ENCODE measurements around the gene DDX17. TPM values are rescaled to one million over a fixed set of nuclear protein-coding genes. Genes with fewer than 3 reads are reported as not detected.

Gene DDX17
- total RNA-seq, 2 donors from 2014 or later, result 161 to 178 TPM

GRCh38 chr22:38467438-38467903 lies 38.6 kb downstream of the DDX17 start:
- Histone ChIP-seq H3K27ac (peak overlapping the region; percentile 25 to 77), H3K4me3 (peak overlapping the region; percentile 51 to 65), H3K27me3 (no peaks in the 10 kb centered on the region), H3K36me3 (no peaks in the 10 kb centered on the region), H3K4me1 (peaks cover 0 to 28% of the 10 kb centered on the region in 2 donors), H3K9me3 (no peaks in the 10 kb centered on the region)
- TF ChIP-seq, protein P1, sequence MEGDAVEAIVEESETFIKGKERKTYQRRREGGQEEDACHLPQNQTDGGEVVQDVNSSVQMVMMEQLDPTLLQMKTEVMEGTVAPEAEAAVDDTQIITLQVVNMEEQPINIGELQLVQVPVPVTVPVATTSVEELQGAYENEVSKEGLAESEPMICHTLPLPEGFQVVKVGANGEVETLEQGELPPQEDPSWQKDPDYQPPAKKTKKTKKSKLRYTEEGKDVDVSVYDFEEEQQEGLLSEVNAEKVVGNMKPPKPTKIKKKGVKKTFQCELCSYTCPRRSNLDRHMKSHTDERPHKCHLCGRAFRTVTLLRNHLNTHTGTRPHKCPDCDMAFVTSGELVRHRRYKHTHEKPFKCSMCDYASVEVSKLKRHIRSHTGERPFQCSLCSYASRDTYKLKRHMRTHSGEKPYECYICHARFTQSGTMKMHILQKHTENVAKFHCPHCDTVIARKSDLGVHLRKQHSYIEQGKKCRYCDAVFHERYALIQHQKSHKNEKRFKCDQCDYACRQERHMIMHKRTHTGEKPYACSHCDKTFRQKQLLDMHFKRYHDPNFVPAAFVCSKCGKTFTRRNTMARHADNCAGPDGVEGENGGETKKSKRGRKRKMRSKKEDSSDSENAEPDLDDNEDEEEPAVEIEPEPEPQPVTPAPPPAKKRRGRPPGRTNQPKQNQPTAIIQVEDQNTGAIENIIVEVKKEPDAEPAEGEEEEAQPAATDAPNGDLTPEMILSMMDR (IDR thresholded peaks at IDR 0.05), result no peak
- DNase-seq (ENCODE audit: low spot score), result no peak

GRCh38 chr22:38465673-38466490 lies 40.2 kb downstream of the DDX17 start:
- Histone ChIP-seq H3K4me3 (no peak overlapping the region), H3K27ac (no peak overlapping the region), H3K9me3 (no peaks in the 10 kb centered on the region), H3K4me1 (peaks cover 0 to 40% of the 10 kb centered on the region in 2 donors), H3K27me3 (no peaks in the 10 kb centered on the region), H3K36me3 (no peaks in the 10 kb centered on the region)
- TF ChIP-seq, protein P1 (IDR thresholded peaks at IDR 0.05), result no peak
- DNase-seq (ENCODE audit: low spot score), result no peak

- no peak overlapping the region for H3K27ac ChIP-seq
- no peak overlapping the region for H3K4me3 ChIP-seq
- H3K36me3 ChIP-seq, result no peaks in the 10 kb centered on the region
- H3K4me1 ChIP-seq, result peaks cover 0 to 40% of the 10 kb centered on the region in 2 donors
- no peak for DNase-seq (ENCODE audit: low spot score)
- TF ChIP-seq, protein P1 (IDR thresholded peaks at IDR 0.05), result no peak
- no peaks in the 10 kb centered on the region for H3K27me3 ChIP-seq
- H3K9me3 ChIP-seq, result no peaks in the 10 kb centered on the region
These were observed 41.0 kb downstream of the DDX17 start for GRCh38 chr22:38464992-38465672.

DNA sequence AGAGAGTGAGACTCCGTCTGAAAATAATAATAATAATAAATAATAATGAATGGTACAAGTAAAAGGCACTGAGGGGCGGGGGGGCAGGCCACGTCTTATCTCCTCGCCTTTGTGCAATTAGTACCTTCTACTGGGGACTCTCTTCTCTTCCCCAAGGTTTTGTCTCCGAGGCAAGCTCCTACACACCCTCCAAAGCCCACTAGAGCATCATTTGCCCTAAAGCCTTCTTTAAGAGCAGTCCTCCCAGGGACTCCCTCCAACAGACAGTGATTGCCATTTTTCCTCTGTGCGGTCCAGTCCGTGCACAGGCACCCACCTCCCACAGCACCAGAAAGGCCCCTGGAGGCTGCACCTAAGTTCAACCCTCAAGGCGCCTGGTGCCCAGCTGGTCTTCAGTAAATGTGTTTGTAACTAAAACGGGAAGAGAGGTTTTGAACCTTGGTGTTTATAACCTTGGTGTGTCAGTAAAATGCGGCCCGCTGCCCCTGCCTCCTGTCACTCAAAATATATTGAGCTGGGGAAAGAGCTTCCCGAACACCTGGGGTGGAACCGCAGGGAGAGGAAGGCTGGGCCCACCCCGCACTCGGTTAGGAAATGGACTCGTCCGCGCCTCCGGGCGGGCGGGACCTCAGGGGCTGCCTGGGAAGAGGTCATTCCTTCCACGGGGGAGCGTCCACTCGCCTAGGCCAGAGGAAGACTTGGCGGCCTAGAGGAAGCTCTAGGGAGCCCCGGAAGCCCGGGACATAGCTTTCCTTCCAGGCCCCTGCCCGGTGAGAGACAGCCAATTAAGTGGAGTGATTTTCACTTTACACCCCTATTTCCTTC lies 42.9 kb downstream of the DDX17 start:
- TF ChIP-seq, protein P1 (IDR thresholded peaks at IDR 0.05), result no peak
- Histone ChIP-seq H3K36me3 (no peaks in the 10 kb centered on the region), H3K27ac (no peak overlapping the region), H3K4me1 (peaks cover 0 to 29% of the 10 kb centered on the region in 2 donors), H3K4me3 (peak overlapping the region in 1 of 2 donors; percentile 11), H3K27me3 (no peaks in the 10 kb centered on the region), H3K9me3 (no peaks in the 10 kb centered on the region)
- DNase-seq (ENCODE audit: low spot score), result no peak

- H3K4me3 ChIP-seq, result peak overlapping the region in 1 of 2 donors; percentile 18
- H3K36me3 ChIP-seq, result no peaks in the 10 kb centered on the region
- no peak for DNase-seq (ENCODE audit: low spot score)
- no peaks in the 10 kb centered on the region for H3K27me3 ChIP-seq
- H3K27ac ChIP-seq, result peak overlapping the region; percentile 32 to 76
- TF ChIP-seq, protein P1 (IDR thresholded peaks at IDR 0.05), result peak in 1 of 2 donors; percentile 37
- H3K9me3 ChIP-seq, result no peaks in the 10 kb centered on the region
- H3K4me1 ChIP-seq, result peaks cover 0 to 23% of the 10 kb centered on the region in 2 donors
These were observed 44.6 kb downstream of the DDX17 start for GRCh38 chr22:38461414-38462081.

All from right atrium auricular region (tissue), 2 donors.